Ovary (tissue), 3 donors: ENCODE data around the gene MTCL3.

ENCODE experiments used
- CTCF ChIP-seq, 3 donors: fragments of 450-650 bp in 2 of 3; fragments of 200-600 bp in 1 of 3; IDR thresholded peaks; one replicate each; pipeline versions ENCODE4 v1.5.1 to v1.8.0; 2016 to 2022; ENCODE audit warnings: antibody characterized with exemption in 3 of 3, mild to moderate bottlenecking in 1 of 3
- EP300 ChIP-seq: sonication (generic); formaldehyde crosslinking; IDR thresholded peaks from one replicate; pipeline ENCODE4 v1.6.1; 2017; ENCODE audit warnings: antibody characterized with exemption
- POLR2A ChIP-seq: fragments of 450-650 bp; IDR thresholded peaks from one replicate; pipeline ENCODE4 v1.6.1; 2017; ENCODE audit warnings: antibody characterized with exemption, mild to moderate bottlenecking, moderate library complexity
- donor health status: DM: no; HTN: no; CAD: no.

GRCh38 chr6:127547904-127548649 lies 28.9 kb upstream of the MTCL3 start:
- no peak for TF ChIP-seq CTCF (IDR thresholded peaks at IDR 0.05)
- TF ChIP-seq POLR2A, result no peak
- TF ChIP-seq EP300, result no peak
